Panc1 (cell line): ENCODE measurements around the gene WDFY2. TPM values are rescaled to one million over a fixed set of nuclear protein-coding genes. Genes with fewer than 3 reads are reported as not detected.

Experiments used
- ATAC-seq: fragments of 200-7000 bp; cut with Tn5 transposase; 2 replicates; pipeline ENCODE4 v1.9.1; 2020; ENCODE audit warnings: mild to moderate bottlenecking, moderate library complexity
- BruUV-seq: library from RNA; stranded (reverse); fragments of 400-500 nt; replicated peaks from 2 replicates; lab custom pipeline; 2021; lab: Mats Ljungman, UMichigan
- CTCF ChIA-PET: fragments of 300-600 bp; sonication (Branson Sonifier 250); formaldehyde crosslinking; loops from one replicate; lab custom pipeline; 2022; ENCODE audit warnings: antibody characterized with exemption; lab: Charles Lee
- POLR2A ChIA-PET: fragments of 300-600 bp; sonication (Branson Sonifier 250); formaldehyde crosslinking; loops from one replicate; lab custom pipeline; 2022; ENCODE audit warnings: antibody characterized with exemption; lab: Charles Lee
- DNase-seq: peaks from one replicate; pipeline ENCODE4 v3.0.0-alpha.2; 2010; ENCODE audit warnings: low read depth, low spot score
- H3K27ac ChIP-seq: 2 replicates; pipeline ENCODE4 v1.5.1; 2011; ENCODE audit warnings: mild to moderate bottlenecking, low read length, inconsistent platforms
- H3K27me3 ChIP-seq: fragments of 200-500 bp; sonication (Bioruptor generic); 2 replicates; pipeline ENCODE4 v1.6.0; 2014; ENCODE audit warnings: low read length, inconsistent platforms; ENCODE audit not compliant: control insufficient read depth, insufficient read depth
- H3K36me3 ChIP-seq: fragments of 200-500 bp; sonication (Bioruptor generic); 2 replicates; pipeline ENCODE4 v1.5.1; 2014; ENCODE audit warnings: inconsistent platforms, mild to moderate bottlenecking, low read length, moderate library complexity; ENCODE audit not compliant: control insufficient read depth, insufficient read depth
- H3K4me1 ChIP-seq: 2 replicates; pipeline ENCODE4 v1.5.1; 2011; ENCODE audit warnings: inconsistent platforms, mild to moderate bottlenecking, low read length, moderate library complexity; ENCODE audit not compliant: control insufficient read depth, insufficient read depth
- H3K4me3 ChIP-seq, 2 experiments: 2 replicates each; pipeline ENCODE4 v1.5.1; 2011 to 2012; ENCODE audit warnings: low read depth in 2 of 2, low read length in 2 of 2, mild to moderate bottlenecking in 2 of 2, inconsistent platforms in 1 of 2, moderate library complexity in 1 of 2
- H3K9me3 ChIP-seq: fragments of 200-500 bp; sonication (Bioruptor generic); 2 replicates; pipeline ENCODE4 v1.5.1; 2014; ENCODE audit warnings: low read depth, mild to moderate bottlenecking, inconsistent platforms, low read length, moderate library complexity; ENCODE audit not compliant: control insufficient read depth, insufficient read depth
- POLR2AphosphoS5 ChIP-seq: IDR thresholded peaks from 2 replicates; pipeline ENCODE4 v1.6.1; 2012; ENCODE audit warnings: mild to moderate bottlenecking, low read depth, low read length, moderate library complexity
- SIN3A ChIP-seq: IDR thresholded peaks from 2 replicates; pipeline ENCODE4 v1.6.1; 2012; ENCODE audit warnings: low read depth, mild to moderate bottlenecking, low read length, moderate library complexity, borderline replicate concordance; ENCODE audit not compliant: insufficient read depth
- TCF7L2 ChIP-seq: IDR thresholded peaks from 2 replicates; pipeline ENCODE4 v1.6.1; 2011; ENCODE audit warnings: mild to moderate bottlenecking, low read depth, low read length, inconsistent platforms
- in situ Hi-C: cut with HindIII; loops from 2 replicates; pipeline ENCODE4 v1.10.0; 2016; ENCODE audit warnings: low sequenced_read_pairs, low pct_unique_long_range_greater_than_20kb
- intact Hi-C: fragments of 100-400 bp; cut with micrococcal nuclease; formaldehyde crosslinking; loops from one replicate; pipeline ENCODE4 v1.10.0; 2022; ENCODE audit not compliant: unreplicated experiment
- total RNA-seq: library from RNA; stranded (reverse); gene quantifications from one replicate; pipeline ENCODE4 v1.2.1, GENCODE V29; 2021; ENCODE audit not compliant: unreplicated experiment
- TF ChIP-seq, protein P1 (sequence below), 2 experiments: IDR thresholded peaks; 2 replicates each; pipeline ENCODE4 v1.6.1; 2011 to 2012; ENCODE audit warnings: low read depth in 2 of 2, control low read depth in 1 of 2, low read length in 1 of 2, mild to moderate bottlenecking in 1 of 2, moderate library complexity in 1 of 2; ENCODE audit not compliant: insufficient read depth in 1 of 2
- TF ChIP-seq, protein P2 (sequence below): fragments of 450-650 bp; IDR thresholded peaks from 2 replicates; pipeline ENCODE4 v1.5.1; 2017; ENCODE audit warnings: mild to moderate bottlenecking

WDFY2 gene
- total RNA-seq, 1 experiment from 2014 or later = 7.8 TPM

DNA sequence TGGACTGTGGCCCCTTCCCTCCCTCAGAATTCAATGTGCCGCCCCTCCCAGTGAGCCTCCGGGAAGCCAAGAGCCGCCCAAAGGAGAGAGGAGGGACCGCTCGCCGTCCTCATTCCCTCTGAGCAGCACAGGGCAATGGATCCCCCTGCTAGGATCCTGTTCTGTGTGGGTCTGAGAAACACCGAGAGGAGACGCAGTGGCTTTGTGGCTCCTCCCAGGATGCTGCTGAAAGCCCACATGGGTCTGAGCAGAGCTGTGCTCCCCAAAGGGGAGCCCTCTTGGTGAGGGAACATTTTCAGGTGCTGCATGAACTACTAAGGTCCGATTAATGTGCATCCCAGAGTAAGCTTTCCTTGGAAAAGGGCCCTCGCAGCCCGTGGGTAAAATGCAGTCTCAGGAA, 189.3 kb downstream of the WDFY2 start:
- H3K9me3 ChIP-seq = no peaks in the 10 kb centered on the region
- ChIA-PET CTCF (no interaction called here), POLR2A (no interaction called here)
- TF ChIP-seq, protein P1, sequence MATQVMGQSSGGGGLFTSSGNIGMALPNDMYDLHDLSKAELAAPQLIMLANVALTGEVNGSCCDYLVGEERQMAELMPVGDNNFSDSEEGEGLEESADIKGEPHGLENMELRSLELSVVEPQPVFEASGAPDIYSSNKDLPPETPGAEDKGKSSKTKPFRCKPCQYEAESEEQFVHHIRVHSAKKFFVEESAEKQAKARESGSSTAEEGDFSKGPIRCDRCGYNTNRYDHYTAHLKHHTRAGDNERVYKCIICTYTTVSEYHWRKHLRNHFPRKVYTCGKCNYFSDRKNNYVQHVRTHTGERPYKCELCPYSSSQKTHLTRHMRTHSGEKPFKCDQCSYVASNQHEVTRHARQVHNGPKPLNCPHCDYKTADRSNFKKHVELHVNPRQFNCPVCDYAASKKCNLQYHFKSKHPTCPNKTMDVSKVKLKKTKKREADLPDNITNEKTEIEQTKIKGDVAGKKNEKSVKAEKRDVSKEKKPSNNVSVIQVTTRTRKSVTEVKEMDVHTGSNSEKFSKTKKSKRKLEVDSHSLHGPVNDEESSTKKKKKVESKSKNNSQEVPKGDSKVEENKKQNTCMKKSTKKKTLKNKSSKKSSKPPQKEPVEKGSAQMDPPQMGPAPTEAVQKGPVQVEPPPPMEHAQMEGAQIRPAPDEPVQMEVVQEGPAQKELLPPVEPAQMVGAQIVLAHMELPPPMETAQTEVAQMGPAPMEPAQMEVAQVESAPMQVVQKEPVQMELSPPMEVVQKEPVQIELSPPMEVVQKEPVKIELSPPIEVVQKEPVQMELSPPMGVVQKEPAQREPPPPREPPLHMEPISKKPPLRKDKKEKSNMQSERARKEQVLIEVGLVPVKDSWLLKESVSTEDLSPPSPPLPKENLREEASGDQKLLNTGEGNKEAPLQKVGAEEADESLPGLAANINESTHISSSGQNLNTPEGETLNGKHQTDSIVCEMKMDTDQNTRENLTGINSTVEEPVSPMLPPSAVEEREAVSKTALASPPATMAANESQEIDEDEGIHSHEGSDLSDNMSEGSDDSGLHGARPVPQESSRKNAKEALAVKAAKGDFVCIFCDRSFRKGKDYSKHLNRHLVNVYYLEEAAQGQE (IDR thresholded peaks at IDR 0.05; ENCODE audit: insufficient read depth in 1 of 2, low read depth in 2 of 2, low read length in 1 of 2) = no peak
- TF ChIP-seq POLR2AphosphoS5 = no peak
- TF ChIP-seq, protein P2, sequence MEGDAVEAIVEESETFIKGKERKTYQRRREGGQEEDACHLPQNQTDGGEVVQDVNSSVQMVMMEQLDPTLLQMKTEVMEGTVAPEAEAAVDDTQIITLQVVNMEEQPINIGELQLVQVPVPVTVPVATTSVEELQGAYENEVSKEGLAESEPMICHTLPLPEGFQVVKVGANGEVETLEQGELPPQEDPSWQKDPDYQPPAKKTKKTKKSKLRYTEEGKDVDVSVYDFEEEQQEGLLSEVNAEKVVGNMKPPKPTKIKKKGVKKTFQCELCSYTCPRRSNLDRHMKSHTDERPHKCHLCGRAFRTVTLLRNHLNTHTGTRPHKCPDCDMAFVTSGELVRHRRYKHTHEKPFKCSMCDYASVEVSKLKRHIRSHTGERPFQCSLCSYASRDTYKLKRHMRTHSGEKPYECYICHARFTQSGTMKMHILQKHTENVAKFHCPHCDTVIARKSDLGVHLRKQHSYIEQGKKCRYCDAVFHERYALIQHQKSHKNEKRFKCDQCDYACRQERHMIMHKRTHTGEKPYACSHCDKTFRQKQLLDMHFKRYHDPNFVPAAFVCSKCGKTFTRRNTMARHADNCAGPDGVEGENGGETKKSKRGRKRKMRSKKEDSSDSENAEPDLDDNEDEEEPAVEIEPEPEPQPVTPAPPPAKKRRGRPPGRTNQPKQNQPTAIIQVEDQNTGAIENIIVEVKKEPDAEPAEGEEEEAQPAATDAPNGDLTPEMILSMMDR = no peak
- TF ChIP-seq TCF7L2 = no peak
- TF ChIP-seq SIN3A = no peak
- H3K4me3 ChIP-seq = no peak overlapping the region
- H3K36me3 ChIP-seq = no peaks in the 10 kb centered on the region
- no peaks in the 10 kb centered on the region for H3K4me1 ChIP-seq
- BruUV-seq = no TSS peak
- ATAC-seq (no peak), DNase-seq (no peak)
- in situ Hi-C loops = no loop called here
- H3K27ac ChIP-seq = no peak overlapping the region
- intact Hi-C loops = no loop called here
- no peaks in the 10 kb centered on the region for H3K27me3 ChIP-seq

DNA sequence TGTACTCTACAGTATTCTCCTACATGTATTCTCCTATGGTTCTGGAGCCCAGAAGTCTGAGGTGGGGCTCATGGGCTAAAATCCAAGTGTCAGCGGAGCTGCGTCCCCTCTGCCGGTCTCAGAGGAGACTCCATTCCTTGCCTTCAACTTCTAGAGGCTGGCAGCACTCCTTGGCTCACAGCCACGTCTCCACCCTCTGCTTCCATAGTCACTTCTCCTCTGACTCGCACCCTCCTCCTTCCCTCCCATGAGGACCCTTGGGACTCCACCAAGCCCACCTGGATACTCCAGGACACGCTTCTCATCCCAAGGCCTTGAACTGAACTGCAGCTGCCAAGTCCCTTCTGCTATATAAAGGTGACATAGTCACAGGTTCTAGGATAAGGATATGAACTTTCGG, 191.9 kb downstream of the WDFY2 start:
- no peaks in the 10 kb centered on the region for H3K36me3 ChIP-seq
- in situ Hi-C loops (no loop called here), intact Hi-C loops (no loop called here)
- H3K4me3 ChIP-seq = no peak overlapping the region
- ATAC-seq (no peak), DNase-seq (no peak)
- ChIA-PET CTCF (no interaction called here), POLR2A (no interaction called here)
- no peak overlapping the region for H3K27ac ChIP-seq
- no TSS peak for BruUV-seq
- H3K9me3 ChIP-seq = no peaks in the 10 kb centered on the region
- no peaks in the 10 kb centered on the region for H3K4me1 ChIP-seq
- H3K27me3 ChIP-seq = no peaks in the 10 kb centered on the region
- TF ChIP-seq TCF7L2 (no peak), POLR2AphosphoS5 (no peak), SIN3A (no peak)
- TF ChIP-seq, protein P1 (IDR thresholded peaks at IDR 0.05; ENCODE audit: insufficient read depth in 1 of 2, low read depth in 2 of 2, low read length in 1 of 2) = no peak
- TF ChIP-seq, protein P2 = no peak
